ENCODE results near the gene IL23A.

The IL23A gene

DNA sequence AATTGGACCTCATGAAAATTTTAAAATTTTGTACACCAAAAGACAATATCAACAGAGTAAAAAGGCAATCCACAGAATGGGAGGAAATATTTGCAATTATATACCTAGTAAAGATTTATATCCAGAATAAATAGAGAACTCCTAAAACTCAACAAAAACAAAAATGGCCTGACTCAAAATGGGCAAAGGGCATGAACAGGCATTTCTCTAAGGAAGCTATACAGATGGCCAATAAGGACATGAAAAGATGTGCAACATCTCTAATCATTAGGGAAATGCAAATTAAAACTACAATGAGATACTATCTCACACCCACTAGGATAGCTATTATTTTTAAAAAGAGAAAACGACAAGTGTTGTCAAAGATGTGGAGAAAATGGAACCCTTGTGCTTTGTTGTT is 34.8 kb downstream of the IL23A start:
- Histone ChIP-seq H3K4me3 (ENCODE audit: control insufficient read depth in 1 of 7, extremely low read depth in 1 of 7, insufficient read depth in 4 of 7, low read depth in 2 of 7, low read length in 6 of 7) (no peak overlapping the region), H3K9me3 (ENCODE audit: control extremely low read depth in 1 of 5, control insufficient read depth in 4 of 5, insufficient read depth in 2 of 5, low read depth in 1 of 5, low read length in 4 of 5) (no peaks in the 10 kb centered on the region), H3K27me3 (replicated peaks in 2 of 5; ENCODE audit: control insufficient read depth in 4 of 5, insufficient read depth in 5 of 5, low read length in 4 of 5) (no peaks in the 10 kb centered on the region), H3K27ac (ENCODE audit: insufficient read depth in 1 of 2, low read depth in 1 of 2, low read length in 2 of 2, poor library complexity in 1 of 2, severe bottlenecking in 2 of 2) (no peak overlapping the region), H3K36me3 (ENCODE audit: control insufficient read depth in 4 of 4, insufficient read depth in 4 of 4, low read length in 3 of 4) (no peaks in the 10 kb centered on the region), H3K4me1 (ENCODE audit: control extremely low read depth in 1 of 4, control insufficient read depth in 4 of 4, insufficient read depth in 4 of 4, low read length in 3 of 4) (peaks cover 0 to 5% (median 0%) of the 10 kb centered on the region in 4 experiments)
- CTCF ChIA-PET = no interaction called here
- POLR2A ChIA-PET = no interaction called here
- WGBS (ENCODE audit: insufficient coverage) = no CpG with 5 or more reads among the region's 1 CpG
- DNase-seq = no peak

DNA sequence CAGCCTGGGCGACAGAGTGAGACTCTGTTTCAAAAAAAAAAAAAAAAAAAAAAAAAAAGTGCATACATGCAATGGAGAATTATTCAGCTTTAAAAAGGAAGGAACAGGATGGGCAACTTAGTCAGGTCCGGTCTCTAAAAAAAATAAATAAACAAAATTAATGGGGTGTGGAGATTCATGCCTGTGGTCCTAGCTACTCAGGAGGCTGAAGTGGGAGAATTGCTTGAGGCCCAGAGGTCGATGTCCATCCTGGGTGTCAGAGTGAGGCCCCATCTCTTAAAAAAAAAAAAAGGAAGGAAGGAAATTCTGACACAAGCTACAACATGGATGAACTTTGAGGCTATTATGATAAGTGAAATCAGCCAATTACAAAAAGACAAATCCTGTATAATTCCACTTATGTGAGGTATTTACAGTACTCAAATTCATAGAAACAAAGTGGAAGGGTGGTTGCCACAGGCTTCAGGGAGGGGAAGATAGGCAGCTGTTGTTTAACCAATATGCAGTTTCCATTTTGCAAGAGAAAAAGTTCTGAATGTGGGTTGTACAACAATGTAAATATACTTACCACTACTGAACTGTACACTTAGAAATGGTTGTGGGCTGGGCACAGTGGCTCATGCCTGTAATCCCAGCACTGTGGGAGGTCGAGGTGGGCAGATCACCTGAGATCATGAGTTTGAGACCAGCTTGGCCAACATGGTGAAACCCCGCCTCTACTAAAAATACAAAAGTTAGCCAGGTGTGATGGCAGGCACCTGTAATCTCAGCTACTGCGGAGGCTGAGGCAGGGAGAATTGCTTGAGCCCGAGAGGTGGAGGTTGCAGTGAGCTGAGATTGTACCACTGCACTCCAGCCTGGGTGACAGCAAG is 36.3 kb downstream of the IL23A start:
- WGBS (ENCODE audit: insufficient coverage) = 89% methylated on average over 2 of the region's 7 CpGs
- DNase-seq = no peak
- Histone ChIP-seq H3K4me1 (ENCODE audit: control extremely low read depth in 1 of 4, control insufficient read depth in 4 of 4, insufficient read depth in 4 of 4, low read length in 3 of 4) (peaks cover 0 to 5% (median 0%) of the 10 kb centered on the region in 4 experiments), H3K4me3 (ENCODE audit: control insufficient read depth in 1 of 7, extremely low read depth in 1 of 7, insufficient read depth in 4 of 7, low read depth in 2 of 7, low read length in 6 of 7) (no peak overlapping the region), H3K9me3 (ENCODE audit: control extremely low read depth in 1 of 5, control insufficient read depth in 4 of 5, insufficient read depth in 2 of 5, low read depth in 1 of 5, low read length in 4 of 5) (no peaks in the 10 kb centered on the region), H3K27ac (ENCODE audit: insufficient read depth in 1 of 2, low read depth in 1 of 2, low read length in 2 of 2, poor library complexity in 1 of 2, severe bottlenecking in 2 of 2) (no peak overlapping the region), H3K27me3 (replicated peaks in 2 of 5; ENCODE audit: control insufficient read depth in 4 of 5, insufficient read depth in 5 of 5, low read length in 4 of 5) (no peaks in the 10 kb centered on the region), H3K36me3 (ENCODE audit: control insufficient read depth in 4 of 4, insufficient read depth in 4 of 4, low read length in 3 of 4) (no peaks in the 10 kb centered on the region)
- ChIA-PET CTCF (no interaction called here), POLR2A (interaction anchor here (0.6 kb wide), 1 partner anchor 340 kb away, joined by 3 read pairs; no protein-coding TSS in a partner anchor)

GRCh38 chr12:56375598-56376434 is 37.1 kb downstream of the IL23A start:
- H3K4me3 ChIP-seq (ENCODE audit: control insufficient read depth in 1 of 7, extremely low read depth in 1 of 7, insufficient read depth in 4 of 7, low read depth in 2 of 7, low read length in 6 of 7) = no peak overlapping the region
- no peaks in the 10 kb centered on the region for H3K27me3 ChIP-seq (replicated peaks in 2 of 5; ENCODE audit: control insufficient read depth in 4 of 5, insufficient read depth in 5 of 5, low read length in 4 of 5)
- no peaks in the 10 kb centered on the region for H3K9me3 ChIP-seq (ENCODE audit: control extremely low read depth in 1 of 5, control insufficient read depth in 4 of 5, insufficient read depth in 2 of 5, low read depth in 1 of 5, low read length in 4 of 5)
- peaks cover 0 to 5% (median 0%) of the 10 kb centered on the region in 4 experiments for H3K4me1 ChIP-seq (ENCODE audit: control extremely low read depth in 1 of 4, control insufficient read depth in 4 of 4, insufficient read depth in 4 of 4, low read length in 3 of 4)
- POLR2A ChIA-PET = no interaction called here
- H3K27ac ChIP-seq (ENCODE audit: insufficient read depth in 1 of 2, low read depth in 1 of 2, low read length in 2 of 2, poor library complexity in 1 of 2, severe bottlenecking in 2 of 2) = no peak overlapping the region
- no peaks in the 10 kb centered on the region for H3K36me3 ChIP-seq (ENCODE audit: control insufficient read depth in 4 of 4, insufficient read depth in 4 of 4, low read length in 3 of 4)
- DNase-seq = peak in 2 of 3 donors; percentile 15 to 20
- CTCF ChIA-PET = no interaction called here
- WGBS (ENCODE audit: insufficient coverage) = 85% methylated on average over 6 of the region's 11 CpGs

DNA sequence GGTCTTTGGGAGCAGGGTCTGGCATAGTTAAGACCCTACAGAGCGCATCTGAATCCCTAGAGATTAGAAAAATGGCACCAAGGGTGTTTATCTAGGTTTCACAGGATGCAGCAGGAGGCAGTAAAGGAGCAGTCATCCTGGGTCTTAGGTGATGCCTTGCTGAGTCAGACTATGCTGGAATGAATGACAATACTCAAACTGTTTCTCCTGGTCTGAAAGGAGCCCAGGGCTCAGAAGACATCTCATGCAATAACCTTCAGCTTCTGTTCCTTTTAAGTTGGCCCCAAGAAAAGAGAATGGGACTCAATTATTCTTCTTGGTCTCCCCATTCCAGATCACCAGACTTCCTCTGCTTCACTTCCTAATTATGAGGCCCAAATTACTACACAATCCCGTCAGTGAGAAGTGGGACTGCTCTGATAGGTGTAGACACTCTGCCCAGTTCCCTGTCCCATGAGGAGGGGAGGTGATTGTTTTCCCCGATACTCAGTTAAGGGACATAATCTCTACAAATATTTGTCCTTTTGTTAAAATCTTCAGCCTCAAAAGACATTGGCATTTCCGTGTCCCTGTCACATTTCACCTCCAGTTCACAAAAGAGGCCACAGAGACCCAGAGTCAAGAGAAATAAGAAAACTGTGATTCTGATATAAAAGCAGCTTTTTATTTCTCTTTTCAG is 38.8 kb downstream of the IL23A start:
- Histone ChIP-seq H3K4me1 (ENCODE audit: control extremely low read depth in 1 of 4, control insufficient read depth in 4 of 4, insufficient read depth in 4 of 4, low read length in 3 of 4) (peaks cover 0 to 5% (median 0%) of the 10 kb centered on the region in 4 experiments), H3K9me3 (ENCODE audit: control extremely low read depth in 1 of 5, control insufficient read depth in 4 of 5, insufficient read depth in 2 of 5, low read depth in 1 of 5, low read length in 4 of 5) (no peaks in the 10 kb centered on the region), H3K27ac (ENCODE audit: insufficient read depth in 1 of 2, low read depth in 1 of 2, low read length in 2 of 2, poor library complexity in 1 of 2, severe bottlenecking in 2 of 2) (peak overlapping the region in 1 of 2 experiments; percentile 33), H3K27me3 (replicated peaks in 2 of 5; ENCODE audit: control insufficient read depth in 4 of 5, insufficient read depth in 5 of 5, low read length in 4 of 5) (no peaks in the 10 kb centered on the region), H3K36me3 (ENCODE audit: control insufficient read depth in 4 of 4, insufficient read depth in 4 of 4, low read length in 3 of 4) (no peaks in the 10 kb centered on the region), H3K4me3 (ENCODE audit: control insufficient read depth in 1 of 7, extremely low read depth in 1 of 7, insufficient read depth in 4 of 7, low read depth in 2 of 7, low read length in 6 of 7) (no peak overlapping the region)
- CTCF ChIA-PET = interaction anchor here (0.9 to 1.1 kb wide), 2 partner anchors 16 to 17 kb away, joined by 3 to 5 read pairs; partner anchors contain the start of gene STAT2
- DNase-seq = peak in 2 of 3 donors; percentile 35 to 52
- POLR2A ChIA-PET = interaction anchor here (0.6 to 0.7 kb wide), 2 partner anchors 16 to 25 kb away, joined by 3 to 5 read pairs; no protein-coding TSS in a partner anchor
- WGBS (ENCODE audit: insufficient coverage) = 100% methylated on average over 1 of the region's 4 CpGs

DNA sequence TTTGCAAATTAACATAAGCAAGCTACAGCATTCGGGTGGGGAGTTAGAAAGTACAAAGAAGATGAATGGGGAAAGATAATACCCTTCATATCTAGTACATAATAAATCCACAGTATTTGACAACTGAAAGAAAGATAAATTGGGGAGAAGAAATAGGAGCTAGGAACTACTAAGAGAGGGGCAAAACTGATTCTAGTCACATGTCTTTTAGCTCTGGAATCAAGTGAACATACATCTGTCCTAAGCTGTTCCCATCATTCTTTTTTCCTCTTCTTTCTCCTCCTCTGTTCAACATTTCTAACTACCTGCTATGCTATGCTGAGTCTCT is 39.3 kb downstream of the IL23A start:
- POLR2A ChIA-PET = interaction anchor here (0.6 to 0.7 kb wide), 2 partner anchors 17 to 26 kb away, joined by 3 to 5 read pairs; no protein-coding TSS in a partner anchor
- no peak for DNase-seq
- Histone ChIP-seq H3K9me3 (ENCODE audit: control extremely low read depth in 1 of 5, control insufficient read depth in 4 of 5, insufficient read depth in 2 of 5, low read depth in 1 of 5, low read length in 4 of 5) (no peaks in the 10 kb centered on the region), H3K4me3 (ENCODE audit: control insufficient read depth in 1 of 7, extremely low read depth in 1 of 7, insufficient read depth in 4 of 7, low read depth in 2 of 7, low read length in 6 of 7) (no peak overlapping the region), H3K4me1 (ENCODE audit: control extremely low read depth in 1 of 4, control insufficient read depth in 4 of 4, insufficient read depth in 4 of 4, low read length in 3 of 4) (peaks cover 0 to 5% (median 0%) of the 10 kb centered on the region in 4 experiments), H3K27ac (ENCODE audit: insufficient read depth in 1 of 2, low read depth in 1 of 2, low read length in 2 of 2, poor library complexity in 1 of 2, severe bottlenecking in 2 of 2) (peak overlapping the region in 1 of 2 experiments; percentile 33), H3K27me3 (replicated peaks in 2 of 5; ENCODE audit: control insufficient read depth in 4 of 5, insufficient read depth in 5 of 5, low read length in 4 of 5) (no peaks in the 10 kb centered on the region), H3K36me3 (ENCODE audit: control insufficient read depth in 4 of 4, insufficient read depth in 4 of 4, low read length in 3 of 4) (no peaks in the 10 kb centered on the region)
- CTCF ChIA-PET = interaction anchor here (1.1 kb wide), 1 partner anchor 18 kb away, joined by 3 read pairs; the partner anchor contains the start of gene STAT2
- no CpG with 5 or more reads among the region's 1 CpG for WGBS (ENCODE audit: insufficient coverage)

GRCh38 chr12:56382611-56383010 is 43.9 kb downstream of the IL23A start:
- CTCF ChIA-PET = no interaction called here
- POLR2A ChIA-PET = no interaction called here

More at GRCh38 chr12:56382611-56383010, 43.9 kb downstream of the IL23A start:
- no peaks in the 10 kb centered on the region for H3K4me1 ChIP-seq (ENCODE audit: control extremely low read depth in 1 of 4, control insufficient read depth in 4 of 4, insufficient read depth in 4 of 4, low read length in 3 of 4)
- no peaks in the 10 kb centered on the region for H3K9me3 ChIP-seq (ENCODE audit: control extremely low read depth in 1 of 5, control insufficient read depth in 4 of 5, insufficient read depth in 2 of 5, low read depth in 1 of 5, low read length in 4 of 5)
- no peak for DNase-seq
- no peak overlapping the region for H3K27ac ChIP-seq (ENCODE audit: insufficient read depth in 1 of 2, low read depth in 1 of 2, low read length in 2 of 2, poor library complexity in 1 of 2, severe bottlenecking in 2 of 2)
- no peak overlapping the region for H3K4me3 ChIP-seq (ENCODE audit: control insufficient read depth in 1 of 7, extremely low read depth in 1 of 7, insufficient read depth in 4 of 7, low read depth in 2 of 7, low read length in 6 of 7)
- no peaks in the 10 kb centered on the region for H3K36me3 ChIP-seq (ENCODE audit: control insufficient read depth in 4 of 4, insufficient read depth in 4 of 4, low read length in 3 of 4)
- 97% methylated on average over 6 of the region's 16 CpGs for WGBS (ENCODE audit: insufficient coverage)
- H3K27me3 ChIP-seq (replicated peaks in 2 of 5; ENCODE audit: control insufficient read depth in 4 of 5, insufficient read depth in 5 of 5, low read length in 4 of 5) = no peaks in the 10 kb centered on the region
